Measurements from ENCODE around the gene APPBP2.
"Not testable (repeated sequence)": the region's sequence is repeated elsewhere in the genome, so short reads cannot be mapped to it uniquely, and the experiment has no call there.

Gene APPBP2

GRCh38 chr17:60534010-60534555, 8.0 kb upstream of the APPBP2 start:
- no peak for DNase-seq

GRCh38 chr17:60529806-60530205, 3.8 kb upstream of the APPBP2 start:
- DNase-seq, result no peak

DNA sequence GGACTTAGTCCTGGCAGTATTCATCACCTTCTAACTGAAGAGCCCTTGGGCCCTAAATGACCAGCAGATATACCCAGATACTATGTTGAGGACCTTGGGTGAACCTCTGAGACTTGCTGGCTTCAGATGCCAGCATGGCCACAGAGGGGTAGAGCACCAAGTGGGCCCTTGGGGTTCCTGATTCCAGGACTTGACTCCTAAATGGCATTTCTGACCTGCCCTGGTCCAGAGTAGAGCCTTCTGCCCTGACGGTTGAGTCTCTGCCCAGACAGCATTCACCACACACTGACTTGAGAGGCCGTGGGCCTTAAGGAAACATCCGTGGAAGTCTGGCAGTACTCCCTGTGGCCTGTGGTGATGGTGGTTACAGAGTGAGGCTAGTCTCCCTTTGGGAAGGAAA, 2.8 kb upstream of the APPBP2 start:
- DNase-seq, result no peak

DNA sequence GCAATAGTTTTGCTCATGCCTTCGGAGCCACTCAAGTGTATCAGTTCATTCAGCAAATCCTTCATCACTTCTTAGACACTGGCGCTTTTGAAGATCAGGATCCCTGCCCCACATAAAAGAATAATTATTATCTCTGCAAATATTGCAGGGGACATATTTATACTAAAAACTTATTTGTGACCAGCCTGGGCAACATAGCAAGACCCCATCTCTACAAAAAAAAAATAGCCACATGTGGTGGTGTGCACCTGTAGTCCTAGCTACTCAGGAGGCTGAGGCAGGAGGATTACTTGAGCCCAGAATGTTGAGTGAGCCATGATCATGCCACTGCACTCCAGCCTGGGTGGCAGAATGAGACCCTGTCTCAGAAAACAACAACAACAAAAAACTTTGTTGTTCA, 1.7 kb upstream of the APPBP2 start:
- DNase-seq, result no peak

GRCh38 chr17:60526726-60527125, 684 bp upstream of the APPBP2 start:
- no peak for DNase-seq

DNA sequence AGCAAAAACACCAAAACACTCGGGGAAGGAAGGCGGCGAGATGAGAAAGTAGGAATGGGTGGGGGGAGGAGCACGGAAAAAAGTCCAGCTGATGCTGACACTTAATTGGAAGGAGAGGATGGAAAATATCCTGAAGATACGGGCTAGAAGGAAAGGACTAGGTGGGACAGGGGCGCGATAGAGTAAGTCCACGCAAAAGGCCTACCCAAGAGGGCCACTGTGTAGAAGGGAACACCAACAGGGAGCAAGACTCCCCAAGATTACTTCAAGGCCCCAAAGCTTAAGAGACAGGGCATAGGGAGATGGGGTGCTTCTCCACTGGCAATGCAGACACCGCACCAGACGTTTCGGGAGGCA, 736 bp downstream of the APPBP2 start:
- peak in 2 of 58 donors; percentile 25 to 79 for DNase-seq

- no peak for DNase-seq
These were observed 1.3 kb downstream of the APPBP2 start for GRCh38 chr17:60524463-60525327.

DNA sequence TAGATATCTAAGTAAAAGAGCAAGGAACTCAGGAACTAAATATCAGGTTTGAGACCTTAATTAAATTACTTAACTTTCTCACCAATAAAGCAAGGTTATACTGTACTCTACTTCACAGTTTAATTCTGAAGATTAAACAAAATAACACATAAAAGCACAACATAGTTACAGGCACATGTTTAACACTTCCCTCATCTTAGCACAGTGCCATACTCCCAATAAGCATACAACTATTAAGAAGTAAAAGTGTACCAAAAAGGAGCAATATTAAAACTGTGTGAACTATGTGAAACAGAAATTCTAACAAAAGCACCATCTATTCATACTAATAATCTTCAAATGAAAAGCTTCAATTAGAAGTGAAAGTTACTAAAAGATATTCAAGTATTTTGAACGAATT, 2.2 kb downstream of the APPBP2 start:
- no peak for DNase-seq

DNA sequence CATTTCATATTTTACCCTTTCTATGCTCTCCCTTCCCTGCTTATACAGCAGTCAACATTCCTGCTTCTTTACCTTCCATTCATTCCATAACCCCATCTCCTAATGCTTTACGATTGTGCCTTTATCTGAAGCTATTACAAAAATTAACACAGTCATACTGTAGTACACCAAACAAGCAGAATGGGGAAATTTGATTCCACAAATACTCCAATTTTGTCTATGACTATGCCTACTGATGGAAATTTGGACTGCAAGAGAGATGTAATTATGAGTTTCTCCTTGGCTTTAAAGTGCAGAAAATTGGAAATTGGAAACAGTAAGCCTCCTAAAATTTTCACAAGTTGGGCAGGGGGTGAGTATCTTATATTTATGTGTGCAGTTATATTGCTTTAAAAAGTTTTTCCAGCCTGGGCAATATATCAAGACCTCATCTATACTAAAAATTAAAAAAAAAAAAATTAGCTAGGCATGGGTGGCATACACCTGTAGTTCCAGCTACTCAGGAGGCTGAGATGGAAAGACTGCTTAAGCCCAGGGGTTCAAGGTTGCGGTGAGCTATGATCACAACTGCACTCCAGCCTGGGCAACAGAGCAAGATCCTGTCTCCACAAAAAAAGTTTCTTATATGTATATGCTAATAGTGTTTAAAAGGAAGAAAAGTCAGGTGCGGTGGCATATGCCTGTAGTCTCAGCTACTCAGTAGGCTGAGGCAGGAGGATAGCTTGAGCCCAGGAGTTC, 3.0 kb downstream of the APPBP2 start:
- no peak for DNase-seq

DNA sequence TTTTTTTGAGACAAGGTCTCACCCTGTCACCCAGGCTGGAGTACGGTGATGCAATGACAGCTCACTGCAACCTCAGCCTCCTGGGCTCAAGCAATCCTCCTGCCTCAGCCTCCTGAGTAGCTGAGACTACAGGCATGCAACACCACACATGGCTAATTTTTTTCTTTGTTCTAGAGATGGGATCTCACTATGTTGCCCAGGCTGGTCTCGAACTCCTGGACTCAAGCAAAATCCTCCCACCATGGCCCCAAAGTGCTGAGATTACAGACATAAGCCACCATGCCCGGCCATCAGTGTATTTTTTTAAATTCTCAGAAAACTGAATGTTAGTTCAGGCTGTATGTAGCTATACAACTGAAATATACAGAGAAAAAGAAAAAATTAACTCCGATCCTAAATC, 6.2 kb downstream of the APPBP2 start:
- no peak for DNase-seq

GRCh38 chr17:60515683-60516082, 10.4 kb downstream of the APPBP2 start:
- DNase-seq, result not testable (repeated sequence)

DNA sequence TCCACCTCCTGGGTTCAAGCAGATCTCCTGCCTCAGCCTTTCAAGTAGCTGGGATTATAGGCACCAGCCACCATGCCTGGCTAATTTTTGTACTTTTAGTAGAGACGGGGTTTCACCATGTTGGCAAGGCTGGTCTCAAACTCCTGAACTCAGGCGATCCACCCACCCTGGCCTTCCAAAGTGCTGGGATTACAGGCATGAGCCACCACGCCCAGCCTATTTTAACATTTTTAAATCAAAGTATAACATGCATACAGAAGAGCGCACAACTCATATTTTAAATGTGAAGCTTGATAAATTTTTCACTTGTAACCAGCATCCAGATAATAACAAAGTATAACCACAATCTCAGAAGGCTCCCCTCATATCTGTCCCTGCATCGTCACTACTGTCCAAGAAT, 10.8 kb downstream of the APPBP2 start:
- not testable (repeated sequence) for DNase-seq

DNA sequence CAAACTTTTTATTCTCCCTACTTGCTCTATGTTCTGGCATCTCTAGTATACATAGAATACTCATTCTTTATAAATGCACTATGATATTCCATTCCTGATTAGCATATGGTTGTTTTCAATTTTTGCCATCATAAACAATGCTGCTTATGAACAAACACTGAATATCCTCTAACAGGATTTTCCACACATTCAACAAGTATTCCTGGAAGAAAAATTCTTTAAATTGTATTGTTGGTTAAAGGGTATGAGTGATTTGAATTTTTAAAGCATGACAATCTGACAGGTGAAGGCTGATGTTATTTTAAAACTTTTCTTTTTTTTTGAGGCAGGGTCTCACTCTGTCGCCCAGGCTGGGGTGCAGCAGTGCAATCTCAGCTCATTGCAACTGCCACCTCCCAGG, 11.5 kb downstream of the APPBP2 start:
- DNase-seq, result no peak

- DNase-seq, result no peak
These were observed 12.0 kb downstream of the APPBP2 start for GRCh38 chr17:60514053-60514452.

GRCh38 chr17:60513014-60513413, 13.0 kb downstream of the APPBP2 start:
- no peak for DNase-seq

- DNase-seq, result no peak
These were observed 15.3 kb downstream of the APPBP2 start for GRCh38 chr17:60510723-60511122.

- DNase-seq, result no peak
These were observed 16.0 kb downstream of the APPBP2 start for GRCh38 chr17:60510031-60510430.

- DNase-seq, result no peak
These were observed 17.6 kb downstream of the APPBP2 start for GRCh38 chr17:60508384-60508980.

- no peak for DNase-seq
These were observed 19.7 kb downstream of the APPBP2 start for GRCh38 chr17:60506312-60506711.

DNA sequence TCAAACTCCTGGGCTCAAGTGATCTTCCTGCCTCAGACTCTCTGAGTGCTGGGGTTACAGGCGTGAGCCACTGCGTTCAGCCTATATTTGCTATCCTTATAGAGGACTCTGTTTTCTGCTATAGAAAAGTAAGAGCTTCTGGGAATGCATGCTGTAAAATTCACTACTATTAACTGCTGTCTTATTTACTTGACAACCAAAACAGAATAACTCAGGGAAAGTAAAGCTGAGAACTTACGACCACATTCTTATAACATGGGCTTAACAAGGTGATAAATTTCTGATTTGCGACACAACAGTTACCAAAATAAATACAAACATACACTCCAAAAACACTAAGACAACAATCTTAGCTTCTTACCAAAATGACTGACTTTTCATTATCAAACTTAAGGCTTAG, 23.9 kb downstream of the APPBP2 start:
- no peak for DNase-seq

- no peak for DNase-seq
These were observed 24.5 kb downstream of the APPBP2 start for GRCh38 chr17:60501589-60501988.

DNA sequence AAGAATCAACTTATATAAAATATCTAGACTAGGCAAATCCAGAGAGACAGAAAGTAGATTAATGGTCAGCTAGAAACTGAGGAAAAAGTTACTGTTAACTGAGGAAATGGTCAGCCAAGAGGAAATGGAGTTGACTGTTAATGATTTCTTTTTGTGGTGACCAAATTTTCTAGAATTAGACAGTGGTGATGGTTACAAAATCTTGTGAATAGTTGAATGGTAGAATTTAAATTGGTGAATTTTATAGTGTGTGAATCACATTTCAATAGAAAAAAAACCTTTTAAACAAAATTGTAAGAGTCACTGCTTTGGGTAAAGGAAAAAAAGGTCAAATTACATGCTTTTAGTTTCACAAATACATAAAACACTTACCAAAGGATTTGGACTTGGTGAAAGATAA, 30.0 kb downstream of the APPBP2 start:
- no peak for DNase-seq
